Measurements from ENCODE around the gene MANBA.

DNA sequence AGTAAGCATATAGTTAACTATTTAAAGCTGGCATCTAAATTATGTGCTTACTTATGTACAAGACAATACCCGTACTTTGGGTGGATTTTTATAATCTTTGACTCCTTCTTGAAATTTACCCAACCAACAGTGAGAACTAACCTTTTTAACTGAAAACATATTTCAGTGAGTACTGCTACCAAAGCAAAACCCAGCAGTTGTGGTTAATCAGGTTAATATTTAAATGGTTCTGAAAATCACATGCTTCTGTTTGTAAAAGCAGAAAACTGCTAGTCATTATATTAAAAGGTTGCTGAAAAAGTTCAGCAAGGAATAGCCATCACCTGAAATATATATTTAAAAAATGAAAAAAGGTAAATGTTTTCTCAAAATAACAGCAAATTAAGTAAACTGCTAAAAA is 46.6 kb upstream of the MANBA start:
- TF ChIP-seq, protein P1, sequence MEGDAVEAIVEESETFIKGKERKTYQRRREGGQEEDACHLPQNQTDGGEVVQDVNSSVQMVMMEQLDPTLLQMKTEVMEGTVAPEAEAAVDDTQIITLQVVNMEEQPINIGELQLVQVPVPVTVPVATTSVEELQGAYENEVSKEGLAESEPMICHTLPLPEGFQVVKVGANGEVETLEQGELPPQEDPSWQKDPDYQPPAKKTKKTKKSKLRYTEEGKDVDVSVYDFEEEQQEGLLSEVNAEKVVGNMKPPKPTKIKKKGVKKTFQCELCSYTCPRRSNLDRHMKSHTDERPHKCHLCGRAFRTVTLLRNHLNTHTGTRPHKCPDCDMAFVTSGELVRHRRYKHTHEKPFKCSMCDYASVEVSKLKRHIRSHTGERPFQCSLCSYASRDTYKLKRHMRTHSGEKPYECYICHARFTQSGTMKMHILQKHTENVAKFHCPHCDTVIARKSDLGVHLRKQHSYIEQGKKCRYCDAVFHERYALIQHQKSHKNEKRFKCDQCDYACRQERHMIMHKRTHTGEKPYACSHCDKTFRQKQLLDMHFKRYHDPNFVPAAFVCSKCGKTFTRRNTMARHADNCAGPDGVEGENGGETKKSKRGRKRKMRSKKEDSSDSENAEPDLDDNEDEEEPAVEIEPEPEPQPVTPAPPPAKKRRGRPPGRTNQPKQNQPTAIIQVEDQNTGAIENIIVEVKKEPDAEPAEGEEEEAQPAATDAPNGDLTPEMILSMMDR (conservative IDR thresholded peaks at IDR 0.05; ENCODE audit: low read length): no peak
- no peak for TF ChIP-seq EZH2phosphoT487 (IDR thresholded peaks at IDR 0.05; ENCODE audit: borderline replicate concordance)

Data from Loucy (cell line).